ENCODE data around the gene PSAPL1. TPM values are rescaled to one million over a fixed set of nuclear protein-coding genes. Genes with fewer than 3 reads are reported as not detected.

PSAPL1 gene
- total RNA-seq, 4 donors from 2014 or later, result 16.4 to 268 (median 137) TPM

DNA sequence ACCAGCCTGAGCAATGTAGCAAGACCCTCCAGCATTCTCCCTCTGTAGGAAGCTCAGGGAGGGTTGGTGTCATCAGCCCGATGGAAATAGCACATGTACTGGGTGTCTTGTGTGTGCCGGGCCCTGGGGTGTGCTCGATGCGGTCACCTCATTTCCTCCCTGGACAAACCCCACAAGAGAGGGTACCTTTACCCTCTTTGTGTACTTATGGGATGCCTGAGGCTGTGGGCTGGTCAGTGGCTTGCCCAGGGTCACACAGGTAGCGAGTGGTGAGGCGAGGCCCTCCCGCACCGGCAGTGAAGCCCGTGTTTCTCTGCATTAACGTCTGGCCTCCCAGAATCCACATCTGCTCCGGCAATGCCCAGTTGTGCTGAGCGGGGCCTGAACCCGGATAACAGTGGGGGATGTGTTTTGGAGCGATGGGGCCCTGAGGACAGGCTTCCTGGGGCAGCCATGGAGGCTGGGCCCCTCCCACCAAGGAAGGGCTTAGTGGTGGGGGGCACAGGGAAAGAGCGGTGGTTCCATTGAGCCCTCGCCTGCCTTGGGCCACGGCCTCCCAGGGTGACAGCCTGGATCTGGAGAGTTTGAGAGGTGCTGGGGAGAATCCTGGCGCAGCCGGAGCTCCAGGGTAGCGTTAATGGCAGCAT, 8.1 kb downstream of the PSAPL1 start:
- Histone ChIP-seq H3K27ac (no peak overlapping the region), H3K36me3 (no peaks in the 10 kb centered on the region), H3K27me3 (no peaks in the 10 kb centered on the region), H3K9me3 (no peaks in the 10 kb centered on the region), H3K4me1 (no peaks in the 10 kb centered on the region), H3K4me3 (no peak overlapping the region)
- no peak for TF ChIP-seq POLR2AphosphoS5 (IDR thresholded peaks at IDR 0.05)
- no peak for TF ChIP-seq POLR2A (IDR thresholded peaks at IDR 0.05)
- peak; percentile 51 to 72 for DNase-seq (ENCODE audit: low spot score in 2 of 2)
- WGBS, result 92% methylated on average over 14 of the region's 20 CpGs

DNA sequence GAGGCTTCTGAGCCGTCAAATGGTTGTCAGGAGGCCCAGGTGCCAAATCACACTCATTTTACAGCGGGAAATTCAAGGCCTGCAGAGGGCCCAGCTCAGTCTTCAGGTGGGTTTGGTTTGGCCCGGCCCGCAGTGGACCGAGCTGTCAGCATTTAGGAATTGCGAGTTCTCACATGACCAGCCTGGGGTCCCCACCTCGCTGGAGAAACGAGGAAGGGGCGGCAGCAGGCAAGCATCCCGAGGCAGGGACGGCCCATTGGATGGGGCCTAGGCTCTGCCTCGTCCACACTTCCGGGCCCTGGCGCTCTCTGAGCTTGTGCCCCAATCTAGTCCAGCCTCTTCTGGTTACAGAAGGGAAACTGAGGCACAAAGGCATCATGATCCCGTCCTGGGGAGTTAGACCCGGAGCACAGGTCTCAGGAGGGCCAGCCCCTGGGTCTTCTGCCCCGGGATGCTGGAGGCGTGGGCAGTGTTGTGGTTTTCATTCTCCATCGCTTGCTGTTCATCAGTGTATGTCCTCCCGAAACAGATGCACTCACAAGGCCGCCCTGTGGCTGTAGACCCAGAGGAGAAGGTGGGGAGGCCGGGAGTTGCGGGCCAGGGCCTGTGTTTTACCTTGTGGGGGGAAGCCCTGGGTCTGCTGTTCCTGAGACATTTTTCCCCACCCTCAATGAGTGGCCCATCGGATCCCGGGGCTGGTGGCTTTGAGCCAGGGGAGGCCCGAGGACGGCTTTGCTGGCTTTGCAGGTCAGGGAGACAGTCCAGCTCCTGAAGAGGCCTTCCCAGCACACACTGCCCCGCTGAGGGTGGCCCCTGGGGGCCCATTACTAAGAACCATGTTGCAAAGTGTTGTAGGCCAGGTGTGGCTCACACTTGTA, 8.9 kb downstream of the PSAPL1 start:
- no peaks in the 10 kb centered on the region for H3K27me3 ChIP-seq
- H3K27ac ChIP-seq, result no peak overlapping the region
- H3K36me3 ChIP-seq, result no peaks in the 10 kb centered on the region
- no peaks in the 10 kb centered on the region for H3K4me1 ChIP-seq
- WGBS, result 88% methylated on average over 14 of the region's 28 CpGs
- peak; percentile 35 to 72 for DNase-seq (ENCODE audit: low spot score in 2 of 2)
- H3K9me3 ChIP-seq, result no peaks in the 10 kb centered on the region
- H3K4me3 ChIP-seq, result no peak overlapping the region
- TF ChIP-seq EP300 (IDR thresholded peaks at IDR 0.05) (no peak), POLR2AphosphoS5 (IDR thresholded peaks at IDR 0.05) (no peak), POLR2A (IDR thresholded peaks at IDR 0.05) (no peak)
- TF ChIP-seq, protein P1, sequence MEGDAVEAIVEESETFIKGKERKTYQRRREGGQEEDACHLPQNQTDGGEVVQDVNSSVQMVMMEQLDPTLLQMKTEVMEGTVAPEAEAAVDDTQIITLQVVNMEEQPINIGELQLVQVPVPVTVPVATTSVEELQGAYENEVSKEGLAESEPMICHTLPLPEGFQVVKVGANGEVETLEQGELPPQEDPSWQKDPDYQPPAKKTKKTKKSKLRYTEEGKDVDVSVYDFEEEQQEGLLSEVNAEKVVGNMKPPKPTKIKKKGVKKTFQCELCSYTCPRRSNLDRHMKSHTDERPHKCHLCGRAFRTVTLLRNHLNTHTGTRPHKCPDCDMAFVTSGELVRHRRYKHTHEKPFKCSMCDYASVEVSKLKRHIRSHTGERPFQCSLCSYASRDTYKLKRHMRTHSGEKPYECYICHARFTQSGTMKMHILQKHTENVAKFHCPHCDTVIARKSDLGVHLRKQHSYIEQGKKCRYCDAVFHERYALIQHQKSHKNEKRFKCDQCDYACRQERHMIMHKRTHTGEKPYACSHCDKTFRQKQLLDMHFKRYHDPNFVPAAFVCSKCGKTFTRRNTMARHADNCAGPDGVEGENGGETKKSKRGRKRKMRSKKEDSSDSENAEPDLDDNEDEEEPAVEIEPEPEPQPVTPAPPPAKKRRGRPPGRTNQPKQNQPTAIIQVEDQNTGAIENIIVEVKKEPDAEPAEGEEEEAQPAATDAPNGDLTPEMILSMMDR (IDR thresholded peaks at IDR 0.05), result no peak

DNA sequence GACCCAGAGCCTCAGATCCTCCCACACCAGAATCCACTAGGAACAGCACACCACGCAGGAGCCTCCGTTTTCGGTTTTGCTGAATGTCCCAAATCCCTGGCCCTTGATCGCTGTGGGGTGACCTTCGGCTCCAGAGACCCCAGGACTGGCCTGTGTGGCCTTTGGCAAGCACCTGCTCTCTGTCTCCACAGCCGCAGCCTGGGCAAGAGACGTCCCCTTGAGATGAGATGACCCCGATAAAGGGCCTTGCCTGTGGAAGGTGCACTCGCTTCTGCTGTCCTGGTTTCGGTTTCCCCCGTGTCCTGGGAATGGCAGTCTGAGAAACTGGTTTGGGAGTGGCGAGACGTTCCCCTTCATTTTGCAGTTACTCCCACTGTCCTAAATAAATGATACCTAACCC, 9.6 kb downstream of the PSAPL1 start:
- H3K27me3 ChIP-seq, result no peaks in the 10 kb centered on the region
- no peak overlapping the region for H3K27ac ChIP-seq
- no peaks in the 10 kb centered on the region for H3K4me1 ChIP-seq
- no peaks in the 10 kb centered on the region for H3K9me3 ChIP-seq
- 93% methylated on average over 5 of the region's 13 CpGs for WGBS
- no peaks in the 10 kb centered on the region for H3K36me3 ChIP-seq
- no peak for TF ChIP-seq POLR2AphosphoS5 (IDR thresholded peaks at IDR 0.05)
- TF ChIP-seq, protein P1 (IDR thresholded peaks at IDR 0.05), result no peak
- no peak for TF ChIP-seq POLR2A (IDR thresholded peaks at IDR 0.05)
- TF ChIP-seq EP300 (IDR thresholded peaks at IDR 0.05), result no peak
- H3K4me3 ChIP-seq, result no peak overlapping the region
- peak; percentile 24 to 58 for DNase-seq (ENCODE audit: low spot score in 2 of 2)

DNA sequence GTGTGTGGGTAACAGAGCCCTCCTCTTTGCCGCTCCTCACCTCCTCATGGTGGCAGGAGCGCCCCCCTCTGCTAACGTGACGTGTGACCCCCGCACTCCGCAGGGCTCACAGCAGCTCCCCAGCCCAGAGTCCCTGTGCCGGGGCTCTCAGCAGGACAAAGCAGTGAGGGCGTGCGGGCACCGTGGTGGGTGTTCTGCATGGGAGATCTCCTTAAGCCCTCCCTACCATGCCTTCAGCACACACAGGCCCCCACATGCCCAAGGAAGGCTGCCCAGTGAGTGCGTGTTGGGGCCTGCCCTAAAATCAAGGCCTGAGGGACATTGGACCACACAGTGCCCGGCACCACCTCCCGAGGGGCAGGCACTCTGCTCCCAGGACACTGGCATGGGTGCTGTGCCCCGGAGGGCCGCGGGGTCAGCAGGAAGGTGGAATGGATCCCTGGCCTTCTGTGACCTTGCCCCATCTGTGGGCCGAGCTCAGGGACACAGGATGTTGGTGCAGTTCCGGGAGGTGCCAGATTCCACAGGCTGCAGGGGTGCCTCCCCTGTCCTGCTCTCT, 10.1 kb downstream of the PSAPL1 start:
- no peak for TF ChIP-seq POLR2AphosphoS5 (IDR thresholded peaks at IDR 0.05)
- no peak for TF ChIP-seq POLR2A (IDR thresholded peaks at IDR 0.05)
- TF ChIP-seq, protein P1 (IDR thresholded peaks at IDR 0.05), result no peak

DNA sequence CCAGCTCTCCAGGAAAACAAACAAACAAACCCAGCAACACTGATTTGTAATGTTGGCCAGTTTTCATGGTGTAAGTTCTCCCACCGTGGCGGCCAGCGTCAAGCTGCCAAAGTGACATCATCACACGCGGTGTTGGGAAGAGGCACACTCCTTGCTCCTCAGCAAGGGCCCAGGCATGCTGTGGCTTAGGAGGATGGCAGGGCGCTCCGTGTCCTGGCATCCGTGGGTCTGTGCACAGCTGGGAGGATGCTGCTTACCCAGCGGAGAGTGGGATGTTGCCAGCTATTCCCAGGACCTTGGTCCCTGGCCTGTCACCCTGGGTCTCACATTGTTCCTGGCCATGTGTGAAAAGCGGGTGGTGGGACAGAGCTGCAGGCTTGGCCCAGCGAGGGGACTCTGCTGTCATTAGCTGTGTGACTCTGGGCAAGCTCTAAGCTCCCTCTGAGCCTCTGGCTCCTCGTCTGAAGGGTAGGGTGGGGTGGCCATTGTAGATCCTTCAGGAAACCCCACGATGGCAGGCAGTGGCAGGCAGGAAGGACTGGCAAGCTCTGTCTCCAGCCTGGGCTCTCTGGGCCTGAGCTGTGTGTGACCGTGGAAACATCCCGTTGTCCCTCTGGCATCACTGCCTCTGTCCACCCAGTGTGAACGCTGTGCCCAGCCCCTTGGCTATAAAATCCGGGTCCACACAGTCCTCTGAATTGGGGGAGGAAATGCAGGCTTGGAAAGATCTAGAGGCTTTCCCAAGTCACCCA, 10.8 kb downstream of the PSAPL1 start:
- Histone ChIP-seq H3K36me3 (no peaks in the 10 kb centered on the region), H3K9me3 (no peaks in the 10 kb centered on the region), H3K27me3 (no peaks in the 10 kb centered on the region), H3K4me3 (no peak overlapping the region), H3K4me1 (no peaks in the 10 kb centered on the region), H3K27ac (no peak overlapping the region)
- 53% methylated on average over 8 of the region's 17 CpGs for WGBS
- peak; percentile 46 to 67 for DNase-seq (ENCODE audit: low spot score in 2 of 2)
- no peak for TF ChIP-seq EP300 (IDR thresholded peaks at IDR 0.05)
- TF ChIP-seq POLR2AphosphoS5 (IDR thresholded peaks at IDR 0.05), result no peak
- TF ChIP-seq, protein P1 (IDR thresholded peaks at IDR 0.05), result no peak
- TF ChIP-seq POLR2A (IDR thresholded peaks at IDR 0.05), result no peak

More for the DNA sequence above, 10.1 kb downstream of the PSAPL1 start:
- Histone ChIP-seq H3K36me3 (no peaks in the 10 kb centered on the region), H3K4me3 (no peak overlapping the region), H3K27ac (no peak overlapping the region), H3K27me3 (no peaks in the 10 kb centered on the region), H3K9me3 (no peaks in the 10 kb centered on the region), H3K4me1 (no peaks in the 10 kb centered on the region)
- DNase-seq (ENCODE audit: low spot score in 2 of 2), result peak; percentile 44 to 61
- WGBS, result 100% methylated on average over 1 of the region's 18 CpGs
